Measurements from ENCODE around the gene C19orf47.
"Not testable (repeated sequence)": the region's sequence is repeated elsewhere in the genome, so short reads cannot be mapped to it uniquely, and the experiment has no call there.

Gene C19orf47

DNA sequence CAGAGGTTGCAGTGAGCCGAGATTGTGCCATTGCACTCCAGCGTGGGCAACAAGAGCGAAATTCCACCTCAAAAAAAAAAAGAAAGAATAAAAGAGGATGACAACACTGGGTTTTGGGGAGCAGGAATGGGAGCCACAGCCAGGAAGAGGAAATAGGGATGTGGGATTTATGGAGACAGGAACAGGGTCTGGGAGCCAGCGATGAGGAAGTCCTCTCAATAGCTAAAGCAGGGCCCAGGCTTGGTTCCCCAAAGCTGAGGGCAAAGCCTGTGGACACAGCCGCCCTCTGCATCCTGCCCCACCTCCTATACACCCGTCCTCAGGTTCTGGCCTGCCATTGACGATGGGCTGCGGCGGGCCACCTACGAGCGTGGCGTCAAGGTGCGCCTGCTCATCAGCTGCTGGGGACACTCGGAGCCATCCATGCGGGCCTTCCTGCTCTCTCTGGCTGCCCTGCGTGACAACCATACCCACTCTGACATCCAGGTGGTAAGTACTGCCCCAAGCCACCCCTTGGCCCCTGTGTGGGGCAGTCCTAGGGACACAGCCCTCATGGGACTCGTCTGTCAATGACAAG lies 28.2 kb upstream of the C19orf47 start:
- no peak for DNase-seq (ENCODE audit: low read depth)

DNA sequence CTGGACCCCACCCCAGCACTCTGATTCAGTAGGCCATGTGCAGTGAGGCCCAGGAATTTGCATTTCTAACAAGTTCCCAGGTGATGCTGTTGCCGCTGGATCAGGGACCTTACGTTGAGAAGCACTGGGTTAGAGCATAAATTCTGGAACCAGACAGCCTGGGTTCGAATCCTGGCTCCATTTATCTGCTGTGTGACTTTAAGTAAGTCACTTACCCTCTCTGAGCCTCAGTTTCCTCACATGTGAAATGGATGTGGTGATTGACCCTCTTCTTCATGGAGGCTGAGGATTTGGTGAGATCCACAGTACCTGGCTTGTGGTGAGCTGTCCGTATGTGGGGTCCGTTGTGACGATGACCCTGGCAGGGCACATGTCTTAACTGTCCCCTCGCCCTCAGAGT lies 25.9 kb upstream of the C19orf47 start:
- no peak for DNase-seq (ENCODE audit: low read depth)

DNA sequence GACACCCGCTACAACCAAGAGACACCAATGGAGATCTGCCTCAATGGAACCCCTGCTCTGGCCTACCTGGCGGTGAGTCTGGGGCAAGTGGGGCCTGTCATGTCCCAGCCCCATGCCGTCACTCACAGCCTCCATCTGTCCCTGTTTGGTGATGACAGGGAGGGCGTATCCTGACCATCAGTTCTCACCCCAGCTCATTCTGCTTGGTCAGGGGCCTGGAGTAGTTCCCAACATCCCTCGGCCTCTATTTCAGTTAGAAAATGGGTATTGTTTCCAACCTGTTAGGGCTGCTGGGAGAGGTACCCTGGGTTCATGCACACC lies 23.6 kb upstream of the C19orf47 start:
- no peak for DNase-seq (ENCODE audit: low read depth)

DNA sequence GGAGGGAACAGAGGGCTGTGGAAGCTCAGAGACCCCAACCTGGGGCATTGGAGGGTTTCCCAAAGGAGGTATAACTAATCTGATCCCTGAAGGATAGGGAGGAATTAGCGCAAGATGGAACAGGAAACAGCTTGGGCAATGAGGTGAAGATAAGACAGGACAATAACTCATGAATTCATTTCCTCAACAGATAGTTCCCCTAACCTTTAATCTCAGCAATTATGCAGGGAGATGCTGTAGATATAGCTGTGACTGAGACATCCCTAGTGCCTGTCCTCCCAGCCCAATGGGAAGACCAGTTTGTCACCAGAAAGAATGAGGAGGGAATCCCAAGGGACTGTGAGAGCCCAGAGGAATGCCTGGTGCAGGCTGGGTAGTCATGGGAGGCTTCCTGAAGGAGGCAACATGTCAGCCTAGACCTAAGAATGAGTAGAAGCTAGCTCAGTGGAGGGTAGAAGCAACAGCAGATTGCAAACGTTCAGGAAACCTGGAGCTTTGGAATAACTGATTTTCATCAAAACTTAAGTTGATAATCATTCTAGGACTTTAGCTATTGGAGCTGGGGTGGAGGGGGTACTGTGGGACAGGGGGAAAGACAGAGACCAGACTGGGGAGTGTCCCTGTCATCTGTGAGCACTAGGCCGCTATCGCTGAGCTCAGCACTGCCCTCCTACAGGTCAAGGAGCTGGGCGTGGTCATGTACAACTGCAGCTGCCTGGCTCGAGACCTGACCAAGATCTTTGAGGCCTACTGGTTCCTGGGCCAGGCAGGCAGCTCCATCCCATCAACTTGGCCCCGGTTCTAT lies 23.0 kb upstream of the C19orf47 start:
- DNase-seq (ENCODE audit: low read depth), result no peak

DNA sequence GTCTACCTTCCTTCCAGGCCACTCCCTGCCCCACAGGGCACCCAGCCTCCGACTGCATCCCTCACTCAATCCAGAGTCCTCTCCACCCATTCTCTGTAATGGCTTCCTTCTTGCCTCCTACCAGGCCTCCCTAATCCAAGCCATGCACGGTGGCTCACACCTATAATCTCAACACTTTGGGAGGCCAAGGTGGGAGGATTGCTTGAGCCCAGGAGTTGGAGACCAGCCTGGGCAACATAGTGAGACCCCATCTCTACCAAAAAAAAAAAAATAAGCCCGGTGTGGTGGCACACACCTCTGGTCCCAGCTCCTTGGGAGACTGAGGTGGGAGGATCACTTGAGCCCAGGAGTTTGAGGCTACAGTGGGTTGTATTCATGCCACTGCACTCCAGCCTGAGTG lies 22.1 kb upstream of the C19orf47 start:
- DNase-seq (ENCODE audit: low read depth), result not testable (repeated sequence)

DNA sequence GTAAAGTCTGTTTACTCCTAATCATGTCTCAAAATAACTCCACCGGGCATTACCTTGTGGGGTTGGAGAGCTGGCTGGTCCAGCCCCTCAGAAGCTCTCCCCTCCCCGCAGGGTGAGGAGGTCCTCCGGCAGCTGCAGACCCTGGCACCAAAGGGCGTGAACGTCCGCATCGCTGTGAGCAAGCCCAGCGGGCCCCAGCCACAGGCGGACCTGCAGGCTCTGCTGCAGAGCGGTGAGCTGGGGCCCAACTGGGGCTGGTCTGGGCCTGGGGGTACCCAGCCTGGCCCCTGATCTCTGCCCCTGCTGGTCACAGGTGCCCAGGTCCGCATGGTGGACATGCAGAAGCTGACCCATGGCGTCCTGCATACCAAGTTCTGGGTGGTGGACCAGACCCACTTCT lies 21.6 kb upstream of the C19orf47 start:
- no peak for DNase-seq (ENCODE audit: low read depth)

DNA sequence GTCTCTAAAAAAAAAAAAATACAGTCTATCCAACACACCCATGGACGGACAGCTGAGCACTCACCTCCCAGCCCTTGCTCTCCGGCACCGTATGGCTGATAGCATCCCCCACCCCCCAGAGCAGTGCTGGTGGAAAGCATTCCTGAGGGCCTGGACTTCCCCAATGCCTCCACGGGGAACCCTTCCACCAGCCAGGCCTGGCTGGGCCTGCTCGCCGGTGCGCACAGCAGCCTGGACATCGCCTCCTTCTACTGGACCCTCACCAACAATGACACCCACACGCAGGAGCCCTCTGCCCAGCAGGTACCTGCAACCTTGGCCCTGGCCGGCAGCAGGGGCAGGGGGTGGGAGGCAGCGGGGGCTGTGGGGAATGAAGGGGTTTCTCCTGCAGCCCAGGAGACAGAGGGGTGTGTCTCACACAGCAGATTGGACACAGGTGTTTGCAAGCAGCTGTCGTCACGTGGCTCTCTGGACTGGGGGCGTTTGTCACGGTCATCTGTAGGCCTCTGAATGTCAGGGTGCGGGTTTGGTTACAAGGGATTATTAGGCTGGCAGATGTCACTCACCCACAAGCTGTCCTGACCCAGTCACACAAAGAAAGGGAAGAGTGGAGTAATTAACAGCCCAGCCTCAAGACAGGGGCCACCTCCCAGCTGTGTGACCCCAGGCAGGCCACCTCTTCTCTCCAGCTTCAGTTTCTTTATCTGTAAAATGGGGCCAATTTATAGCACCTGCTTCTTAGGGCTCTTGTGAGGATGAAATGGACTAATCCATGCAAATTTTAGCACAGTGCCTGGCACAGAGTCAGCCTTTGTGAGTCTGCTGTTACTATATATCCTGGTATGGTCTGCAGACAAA lies 19.6 kb upstream of the C19orf47 start:
- no peak for DNase-seq (ENCODE audit: low read depth)

DNA sequence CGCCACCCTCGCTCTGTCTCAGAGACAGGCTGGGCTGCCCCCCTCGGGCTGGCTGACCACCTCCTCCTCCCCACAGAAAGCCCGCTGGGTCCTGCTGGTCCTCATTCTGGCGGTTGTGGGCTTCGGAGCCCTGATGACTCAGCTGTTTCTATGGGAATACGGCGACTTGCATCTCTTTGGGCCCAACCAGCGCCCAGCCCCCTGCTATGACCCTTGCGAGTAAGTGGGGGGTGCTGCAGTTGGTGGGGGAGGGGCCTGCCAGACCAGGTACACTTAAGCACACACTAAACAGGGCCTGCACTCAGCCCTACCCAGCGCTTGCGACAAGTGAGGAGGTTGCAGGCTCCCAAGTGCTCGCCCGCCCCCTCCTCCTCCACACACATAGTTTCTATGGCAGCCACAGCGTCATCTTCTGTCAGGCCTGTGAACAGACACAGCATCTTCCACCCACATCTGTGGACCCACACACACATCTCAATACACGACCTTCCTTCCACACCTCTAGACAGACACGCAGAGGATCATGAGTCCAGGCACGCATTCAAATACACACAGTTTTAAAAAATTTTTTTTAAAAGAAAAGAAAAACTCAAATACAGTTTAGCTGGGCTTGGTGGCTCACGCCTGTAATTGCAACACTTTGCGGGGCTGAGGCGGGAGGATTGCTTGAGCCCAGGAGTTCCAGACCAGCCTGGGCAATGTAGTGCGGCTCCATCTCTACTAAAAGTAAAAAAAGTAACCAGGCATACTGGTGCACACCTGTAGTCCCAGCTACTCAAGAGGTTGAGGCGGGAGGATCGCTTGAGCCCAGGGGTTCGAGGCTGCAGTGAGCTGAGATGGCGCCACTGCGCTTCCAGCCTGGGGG lies 18.7 kb upstream of the C19orf47 start:
- DNase-seq (ENCODE audit: low read depth), result no peak

DNA sequence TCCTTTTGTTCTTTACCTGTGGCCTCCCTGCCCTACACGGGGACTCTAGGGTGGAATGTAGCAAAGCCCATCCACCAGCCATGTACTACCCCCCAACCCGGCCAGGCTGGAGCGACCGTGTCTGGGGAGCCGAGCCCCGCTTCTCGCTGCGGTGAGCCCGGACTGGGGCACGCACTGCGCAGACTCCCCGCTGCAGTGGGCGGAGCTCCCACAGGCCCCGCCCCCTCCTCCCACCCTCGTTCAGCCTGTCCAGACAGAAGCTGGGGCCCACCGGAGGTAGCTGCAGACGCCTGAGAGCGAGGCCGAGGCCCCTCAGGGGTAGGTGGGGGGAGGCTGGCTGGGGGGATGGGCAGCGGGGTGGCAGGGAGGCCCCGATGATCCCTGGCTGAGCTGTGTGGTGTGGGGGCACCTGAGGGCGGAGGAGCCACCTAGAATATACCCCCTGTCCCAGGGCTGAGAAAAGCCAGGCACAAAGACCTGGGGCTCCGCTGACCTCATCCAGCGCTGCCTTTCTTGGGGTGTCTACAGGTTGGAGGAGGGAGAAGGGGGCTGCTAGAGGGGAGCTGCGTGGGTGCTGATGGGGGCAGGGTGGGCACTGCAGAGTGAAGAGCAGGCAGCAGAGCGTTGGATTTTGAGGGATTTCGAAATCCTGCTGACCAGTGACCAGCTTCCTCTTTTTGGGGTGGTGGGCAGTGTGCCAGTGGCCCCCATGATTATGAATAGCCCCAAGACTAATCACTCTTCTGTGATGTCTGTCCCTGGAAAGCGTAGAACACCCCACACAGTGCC lies 17.6 kb upstream of the C19orf47 start:
- DNase-seq (ENCODE audit: low read depth), result no peak

DNA sequence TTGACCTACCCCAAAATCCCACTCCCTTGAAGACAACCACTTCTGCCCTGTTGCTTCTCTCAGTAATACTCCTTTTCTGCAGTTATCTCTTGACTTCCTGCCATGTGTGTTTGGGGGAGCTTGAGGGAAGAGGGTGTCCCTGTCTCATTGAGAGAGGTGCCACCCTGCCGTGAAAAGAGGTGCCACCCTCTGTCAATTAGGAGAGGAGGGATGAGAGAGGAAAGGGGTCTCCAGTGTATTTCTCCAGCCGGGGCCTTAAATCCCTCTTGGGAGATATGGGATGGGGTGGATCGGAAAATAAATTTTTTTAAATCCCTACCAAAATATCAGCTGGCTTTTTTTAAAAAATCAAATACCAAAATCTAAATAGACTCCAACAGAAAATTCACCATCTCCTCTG lies 16.8 kb upstream of the C19orf47 start:
- no peak for DNase-seq (ENCODE audit: low read depth)

DNA sequence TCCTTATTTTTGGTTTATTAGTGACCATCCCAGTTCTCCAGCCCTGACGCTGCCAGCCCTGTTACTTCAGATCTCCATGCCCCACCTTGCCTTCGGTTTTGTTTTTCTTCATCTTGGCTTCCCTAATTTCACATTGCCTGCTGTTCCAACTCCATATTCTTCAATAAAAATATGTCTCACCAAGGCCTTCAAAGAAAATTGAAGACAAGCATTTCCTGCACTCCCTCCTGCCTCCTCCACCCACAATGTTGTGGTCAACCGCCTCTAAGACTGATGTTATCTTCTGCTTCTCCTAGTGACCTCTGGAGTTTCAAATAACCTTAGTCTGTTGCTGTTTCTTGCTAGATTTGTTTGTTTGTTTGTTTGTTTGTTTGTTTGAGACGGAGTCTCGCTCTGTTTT lies 14.9 kb upstream of the C19orf47 start:
- DNase-seq (ENCODE audit: low read depth), result no peak

DNA sequence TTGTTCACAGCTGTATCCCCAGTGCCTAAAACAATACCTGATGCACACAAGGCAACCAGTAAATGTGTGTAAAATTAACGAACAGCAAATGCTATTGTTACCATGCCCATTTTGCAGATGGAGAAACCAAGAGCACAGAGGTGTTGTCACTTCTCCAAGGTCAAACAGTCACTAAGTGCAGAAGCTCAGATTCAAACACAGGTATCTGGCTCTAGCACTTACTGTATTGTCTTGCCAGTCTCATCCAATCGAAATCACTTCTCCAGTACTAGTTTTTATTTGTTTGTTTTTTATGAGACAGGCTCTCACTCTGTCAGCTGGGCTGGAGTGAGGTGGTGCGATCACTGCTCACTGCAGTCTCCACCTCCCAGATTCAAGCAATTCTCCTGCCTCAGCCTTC lies 14.0 kb upstream of the C19orf47 start:
- DNase-seq (ENCODE audit: low read depth), result no peak

DNA sequence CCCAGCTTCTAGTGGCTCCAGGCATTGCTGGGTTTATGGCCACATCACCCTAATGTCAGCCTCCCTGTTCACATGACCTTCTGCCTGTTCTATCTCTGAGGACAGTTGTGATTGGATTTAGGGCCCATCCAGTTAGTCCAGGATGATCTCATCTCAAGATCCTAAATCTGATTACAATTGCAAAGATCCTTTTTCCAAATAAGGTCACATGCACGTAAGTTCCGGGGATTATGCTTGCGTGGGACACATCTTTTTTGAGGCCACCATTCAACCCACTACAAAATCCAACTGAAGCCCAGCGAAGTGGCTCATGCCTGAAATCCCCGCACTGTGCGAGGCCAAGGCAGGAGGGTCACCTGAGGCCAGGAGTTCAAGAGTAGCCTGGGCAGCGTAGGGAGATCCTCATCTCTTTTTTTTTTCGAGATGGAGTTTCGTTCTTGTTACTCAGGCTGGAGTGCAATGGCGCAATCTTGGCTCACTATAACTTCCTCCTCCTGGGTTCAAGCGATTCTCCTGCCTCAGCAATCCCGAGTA lies 12.6 kb upstream of the C19orf47 start:
- DNase-seq (ENCODE audit: low read depth), result no peak

DNA sequence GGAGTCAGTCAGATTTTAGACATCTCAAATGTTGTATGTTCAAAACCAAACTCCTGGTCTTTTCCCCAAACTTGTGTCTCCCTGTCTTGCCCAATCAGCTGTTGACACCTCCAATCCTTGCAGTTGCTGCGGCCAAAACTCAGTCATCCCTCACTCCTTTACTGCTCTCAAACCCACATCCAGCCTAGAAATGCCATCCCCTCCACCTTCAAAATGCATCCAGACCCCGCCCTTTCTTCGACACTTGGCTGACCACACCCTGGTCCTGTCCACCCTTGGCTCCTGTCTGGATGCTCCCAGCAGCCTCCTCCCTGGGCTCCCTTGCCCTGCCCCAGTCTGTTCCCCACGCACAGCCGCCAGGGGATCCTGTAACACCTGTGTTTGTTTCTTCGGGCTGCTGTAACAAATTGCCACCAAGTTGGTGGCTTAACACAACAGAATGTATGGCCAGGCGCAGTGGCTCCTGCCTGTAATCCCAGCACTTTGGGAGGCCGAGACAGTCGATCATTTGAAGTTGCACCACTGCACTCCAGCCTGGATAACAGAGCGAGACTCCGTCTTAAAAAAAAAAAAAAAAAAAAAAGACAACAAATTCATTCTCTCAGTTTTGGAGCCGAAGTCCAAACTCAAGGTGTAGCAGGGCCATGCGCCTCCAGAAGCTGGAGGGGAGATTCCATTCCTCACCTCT lies 12.0 kb upstream of the C19orf47 start:
- no peak for DNase-seq (ENCODE audit: low read depth)

DNA sequence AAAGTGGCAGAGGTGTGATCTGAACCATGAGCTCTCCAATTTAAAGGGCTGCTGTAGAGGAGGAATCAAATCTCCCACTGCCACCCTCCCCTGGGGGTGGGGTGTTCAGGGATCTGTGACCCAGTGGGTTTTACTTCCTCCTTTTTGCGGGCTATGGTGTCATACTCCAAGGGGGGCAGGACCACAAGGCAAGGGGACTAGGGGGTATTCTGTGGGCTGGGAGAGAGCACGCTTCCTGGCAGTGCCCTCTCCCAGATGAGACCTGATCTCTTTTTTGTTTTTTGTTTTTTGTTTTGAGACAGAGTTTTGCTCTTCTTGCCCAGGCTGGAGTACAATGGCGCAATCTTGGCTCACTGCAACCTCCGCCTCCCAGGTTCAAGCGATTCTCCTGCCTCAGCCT lies 10.6 kb upstream of the C19orf47 start:
- no peak for DNase-seq (ENCODE audit: low read depth)

DNA sequence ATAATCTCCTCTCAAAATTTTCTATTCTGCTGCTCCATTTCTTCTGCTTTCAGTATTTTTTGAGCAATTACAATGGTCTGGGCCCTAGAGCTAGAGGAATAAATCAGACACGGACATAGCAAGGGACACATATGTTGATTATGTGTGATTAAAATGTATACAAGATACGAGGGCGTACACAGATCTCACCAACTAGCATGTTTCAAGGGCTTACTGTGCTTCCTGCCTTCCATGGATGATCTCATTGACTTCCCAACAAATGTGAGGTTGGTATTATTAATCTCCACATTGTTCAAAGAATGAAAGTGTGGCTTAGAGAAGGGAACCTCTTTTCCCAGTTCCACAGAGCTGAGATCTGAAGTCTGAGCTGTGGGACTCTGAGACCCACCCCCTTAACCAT lies 9.4 kb upstream of the C19orf47 start:
- DNase-seq (ENCODE audit: low read depth), result no peak

DNA sequence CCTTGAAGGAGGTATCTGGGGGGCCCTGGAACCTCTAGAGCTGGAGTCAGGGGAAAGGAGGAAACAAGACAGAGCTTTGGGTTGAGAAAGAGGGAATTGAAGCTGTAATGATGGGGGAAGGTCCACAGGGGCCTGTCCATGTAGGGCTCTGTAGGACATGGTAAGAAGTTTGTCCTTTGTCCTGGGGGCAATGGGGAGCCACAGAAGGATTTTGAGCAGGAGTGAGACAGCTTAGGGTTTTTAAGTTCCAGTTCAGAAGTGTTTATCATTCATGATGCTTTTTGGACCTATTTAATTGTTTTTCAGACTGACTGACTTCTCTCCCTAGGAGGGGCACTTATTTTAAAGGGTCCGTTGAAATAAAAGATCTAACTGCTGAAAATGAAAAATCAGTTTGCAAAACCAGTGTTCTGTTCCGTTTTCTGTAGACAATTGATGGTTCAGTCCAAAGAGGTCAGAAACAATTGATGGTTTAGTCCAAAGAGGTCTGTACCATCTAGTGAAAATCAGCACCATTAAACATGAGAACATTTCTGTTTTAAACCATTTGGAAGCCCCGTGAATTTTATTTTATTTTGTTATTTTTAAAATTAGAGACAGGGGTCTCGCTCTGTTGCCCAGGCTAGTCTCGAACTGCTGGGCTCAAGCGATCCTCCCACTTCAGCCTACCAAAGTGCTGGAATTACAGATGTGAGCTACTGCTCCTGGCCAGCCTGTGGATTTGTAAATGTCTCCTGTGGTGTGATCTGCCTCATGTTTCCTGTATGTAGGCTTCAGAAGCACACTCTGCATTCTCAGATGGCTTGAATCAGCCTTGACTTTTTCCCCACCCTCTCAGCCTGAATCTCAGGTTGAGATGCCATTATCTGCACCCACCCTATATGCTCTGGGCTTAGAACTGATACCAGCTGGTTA lies 8.7 kb upstream of the C19orf47 start:
- no peak for DNase-seq (ENCODE audit: low read depth)

DNA sequence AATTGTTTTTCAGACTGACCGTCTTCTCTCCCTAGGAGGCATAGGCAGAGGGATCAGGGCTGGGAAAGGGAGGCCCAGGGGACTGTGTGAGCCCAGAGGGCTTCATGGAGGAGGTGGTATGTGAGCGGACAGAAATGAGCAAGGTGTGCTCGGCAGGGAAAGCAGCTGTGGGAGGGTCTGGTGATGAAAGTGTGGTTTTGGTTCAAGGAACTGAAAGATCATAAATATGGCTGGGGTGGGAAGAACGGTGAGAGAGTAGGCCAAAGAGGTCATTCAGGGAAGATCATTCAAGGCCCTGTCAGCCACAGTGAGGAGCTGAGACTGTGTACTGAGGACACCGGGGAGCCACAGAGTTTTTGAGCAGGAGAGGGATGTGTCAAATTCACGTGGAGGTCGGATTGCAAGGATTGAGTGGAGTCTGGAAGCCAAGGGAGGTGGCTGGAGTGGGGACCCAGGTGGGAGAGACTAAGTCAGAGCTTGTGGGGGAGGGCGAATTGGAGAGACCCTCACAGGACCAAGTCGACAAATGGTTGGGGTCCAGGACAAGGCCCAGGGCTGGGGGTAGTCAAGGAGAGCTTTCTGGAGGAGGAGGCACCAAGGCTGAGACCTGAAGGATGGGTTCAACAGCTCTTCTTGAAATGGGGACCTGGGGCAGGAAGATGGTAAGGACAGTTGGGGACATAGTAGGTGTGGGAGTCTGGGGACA lies 7.9 kb upstream of the C19orf47 start:
- DNase-seq (ENCODE audit: low read depth), result no peak

DNA sequence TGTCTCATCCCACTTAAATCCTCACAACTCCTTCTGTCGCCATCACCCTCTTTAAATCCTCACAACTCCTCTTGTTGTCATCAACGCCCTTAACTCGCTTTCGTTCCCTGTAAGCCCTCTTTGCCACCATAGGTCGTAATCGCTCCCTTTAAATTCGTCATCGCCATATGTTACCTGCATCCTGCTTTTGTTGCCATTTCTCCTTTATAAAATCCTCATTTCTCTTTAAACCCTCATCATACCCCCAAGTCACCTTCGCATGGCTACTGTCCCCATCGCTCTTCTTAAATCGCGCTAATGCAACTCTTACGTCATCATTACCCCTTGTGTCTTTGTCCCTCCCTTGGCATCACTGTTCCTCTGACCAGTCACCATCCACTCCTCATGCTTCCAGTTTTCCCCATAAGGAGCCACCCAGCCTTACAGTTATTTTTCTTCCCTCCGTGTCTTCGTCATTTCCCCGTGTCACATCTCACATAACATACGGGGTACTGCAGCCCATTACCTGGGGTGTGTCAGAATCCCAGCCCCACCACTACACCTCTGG lies 837 bp upstream of the C19orf47 start:
- DNase-seq (ENCODE audit: low read depth), result peak; percentile 18
